Progenitor cell of endocrine pancreas (in vitro differentiated cells): ENCODE measurements around the gene CFAP65. TPM values are rescaled to one million over a fixed set of nuclear protein-coding genes. Genes with fewer than 3 reads are reported as not detected.

Source experiments
- DNase-seq: peaks from one replicate; pipeline ENCODE4 v3.0.0; 2021; ENCODE audit warnings: low spot score; ENCODE audit not compliant: unreplicated experiment
- H3K27ac Mint-ChIP-seq: 2 replicates; pipeline ENCODE4 v1.8.0; 2021; ENCODE audit warnings: mild to moderate bottlenecking, moderate library complexity, mixed read lengths
- H3K27me3 Mint-ChIP-seq: 2 replicates; pipeline ENCODE4 v1.8.0; 2021; ENCODE audit warnings: mixed read lengths
- H3K36me3 Mint-ChIP-seq: 2 replicates; pipeline ENCODE4 v1.8.0; 2022; ENCODE audit warnings: mixed read lengths; ENCODE audit not compliant: insufficient read depth
- H3K4me1 Mint-ChIP-seq: 2 replicates; pipeline ENCODE4 v1.8.0; 2021; ENCODE audit warnings: low read depth, mixed read lengths
- H3K4me3 Mint-ChIP-seq: 2 replicates; pipeline ENCODE4 v1.8.0; 2021; ENCODE audit warnings: low read depth, mild to moderate bottlenecking, moderate library complexity, mixed read lengths
- H3K9me3 Mint-ChIP-seq: 2 replicates; pipeline ENCODE4 v1.8.0; 2021; ENCODE audit warnings: low read depth, mixed read lengths
- total RNA-seq: library from RNA; stranded (reverse); gene quantifications from 2 replicates; pipeline ENCODE4 v1.2.1, GENCODE V29; 2021
- TF ChIP-seq, protein P1 (sequence below): fragments of 200-600 bp; sonication (generic); IDR thresholded peaks from one replicate; pipeline ENCODE4 v1.5.0; 2021; ENCODE audit warnings: antibody characterized with exemption, mild to moderate bottlenecking; ENCODE audit not compliant: unreplicated experiment

Gene CFAP65
- total RNA-seq, 1 donor from 2014 or later = 0.65 TPM

DNA sequence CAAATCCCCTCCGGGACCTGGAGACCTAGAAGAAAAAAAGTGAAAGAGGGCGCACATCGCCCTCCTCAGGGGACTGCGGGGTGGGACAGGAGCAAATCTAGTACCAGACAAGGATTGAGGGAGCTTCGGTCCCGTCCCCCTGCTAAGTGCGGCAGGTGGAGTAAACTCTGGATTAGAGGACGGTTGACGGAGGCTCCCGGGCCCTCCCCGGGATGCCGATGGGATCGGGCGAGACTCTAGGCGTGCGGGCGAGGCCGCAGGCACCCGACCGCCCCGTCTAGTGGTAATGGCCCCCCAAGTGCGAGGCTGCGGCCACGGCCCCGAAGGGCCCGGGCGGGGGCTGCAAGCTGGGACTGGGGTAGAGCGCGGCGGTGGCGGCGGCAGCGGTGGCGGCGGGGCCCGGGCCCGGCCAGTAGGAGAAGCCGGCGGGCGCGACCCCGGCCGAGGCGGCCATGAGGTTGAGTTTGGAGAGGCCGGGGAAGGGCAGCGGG is 59.9 kb downstream of the CFAP65 start:
- peaks cover 85% of the 10 kb centered on the region for H3K27me3 Mint-ChIP-seq
- no peaks in the 10 kb centered on the region for H3K9me3 Mint-ChIP-seq
- TF ChIP-seq, protein P1, sequence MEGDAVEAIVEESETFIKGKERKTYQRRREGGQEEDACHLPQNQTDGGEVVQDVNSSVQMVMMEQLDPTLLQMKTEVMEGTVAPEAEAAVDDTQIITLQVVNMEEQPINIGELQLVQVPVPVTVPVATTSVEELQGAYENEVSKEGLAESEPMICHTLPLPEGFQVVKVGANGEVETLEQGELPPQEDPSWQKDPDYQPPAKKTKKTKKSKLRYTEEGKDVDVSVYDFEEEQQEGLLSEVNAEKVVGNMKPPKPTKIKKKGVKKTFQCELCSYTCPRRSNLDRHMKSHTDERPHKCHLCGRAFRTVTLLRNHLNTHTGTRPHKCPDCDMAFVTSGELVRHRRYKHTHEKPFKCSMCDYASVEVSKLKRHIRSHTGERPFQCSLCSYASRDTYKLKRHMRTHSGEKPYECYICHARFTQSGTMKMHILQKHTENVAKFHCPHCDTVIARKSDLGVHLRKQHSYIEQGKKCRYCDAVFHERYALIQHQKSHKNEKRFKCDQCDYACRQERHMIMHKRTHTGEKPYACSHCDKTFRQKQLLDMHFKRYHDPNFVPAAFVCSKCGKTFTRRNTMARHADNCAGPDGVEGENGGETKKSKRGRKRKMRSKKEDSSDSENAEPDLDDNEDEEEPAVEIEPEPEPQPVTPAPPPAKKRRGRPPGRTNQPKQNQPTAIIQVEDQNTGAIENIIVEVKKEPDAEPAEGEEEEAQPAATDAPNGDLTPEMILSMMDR = peak; percentile 16
- DNase-seq = no peak
- H3K27ac Mint-ChIP-seq = no peak overlapping the region
- no peaks in the 10 kb centered on the region for H3K36me3 Mint-ChIP-seq
- peaks cover 8% of the 10 kb centered on the region for H3K4me1 Mint-ChIP-seq
- H3K4me3 Mint-ChIP-seq = peak overlapping the region; percentile 49

DNA sequence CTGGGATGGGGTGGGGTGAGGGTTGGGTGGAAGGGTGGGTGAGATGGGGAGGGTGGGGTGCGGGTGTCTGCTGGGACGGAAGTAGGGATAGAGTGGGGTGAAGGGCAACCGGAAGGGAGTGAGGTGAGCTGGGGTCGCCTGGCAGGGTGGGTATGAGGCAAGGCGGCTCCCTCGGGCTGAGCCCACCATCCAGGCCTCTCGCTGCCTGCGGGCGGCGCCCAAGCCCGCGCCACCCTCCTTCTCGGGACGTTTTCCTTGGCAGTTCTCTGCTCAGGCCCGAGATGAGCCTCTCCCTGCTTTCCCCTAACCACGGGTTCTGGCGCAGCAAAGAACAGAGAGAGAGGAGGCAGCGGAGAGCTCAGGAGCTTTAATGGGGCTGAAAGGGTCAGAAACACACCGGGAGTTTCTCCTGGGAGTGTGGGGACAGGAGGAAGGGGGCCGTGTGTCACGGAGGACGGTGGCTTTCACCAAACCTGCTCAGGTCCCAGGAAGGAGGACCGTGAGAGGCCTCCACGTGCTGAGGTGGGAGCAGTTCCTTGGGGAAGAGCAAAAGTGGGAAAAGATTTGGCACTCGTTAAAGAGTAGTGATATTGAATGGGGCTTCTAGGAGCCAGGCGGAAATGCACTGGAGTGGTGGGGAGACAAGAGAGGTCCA is 60.5 kb downstream of the CFAP65 start:
- H3K27ac Mint-ChIP-seq = no peak overlapping the region
- H3K4me1 Mint-ChIP-seq = peaks cover 8% of the 10 kb centered on the region
- TF ChIP-seq, protein P1 = peak; percentile 16
- no peaks in the 10 kb centered on the region for H3K36me3 Mint-ChIP-seq
- peak overlapping the region; percentile 49 for H3K4me3 Mint-ChIP-seq
- no peaks in the 10 kb centered on the region for H3K9me3 Mint-ChIP-seq
- no peak for DNase-seq
- peaks cover 85% of the 10 kb centered on the region for H3K27me3 Mint-ChIP-seq

- Mint-ChIP-seq H3K27me3 (peaks cover 88% of the 10 kb centered on the region), H3K27ac (no peak overlapping the region), H3K4me3 (no peak overlapping the region), H3K4me1 (peaks cover 8% of the 10 kb centered on the region), H3K36me3 (no peaks in the 10 kb centered on the region), H3K9me3 (no peaks in the 10 kb centered on the region)
- peak; percentile 87 for DNase-seq
- TF ChIP-seq, protein P1 = peak; percentile 96
Observed at GRCh38 chr2:218979846-218980734, 61.2 kb downstream of the CFAP65 start.

DNA sequence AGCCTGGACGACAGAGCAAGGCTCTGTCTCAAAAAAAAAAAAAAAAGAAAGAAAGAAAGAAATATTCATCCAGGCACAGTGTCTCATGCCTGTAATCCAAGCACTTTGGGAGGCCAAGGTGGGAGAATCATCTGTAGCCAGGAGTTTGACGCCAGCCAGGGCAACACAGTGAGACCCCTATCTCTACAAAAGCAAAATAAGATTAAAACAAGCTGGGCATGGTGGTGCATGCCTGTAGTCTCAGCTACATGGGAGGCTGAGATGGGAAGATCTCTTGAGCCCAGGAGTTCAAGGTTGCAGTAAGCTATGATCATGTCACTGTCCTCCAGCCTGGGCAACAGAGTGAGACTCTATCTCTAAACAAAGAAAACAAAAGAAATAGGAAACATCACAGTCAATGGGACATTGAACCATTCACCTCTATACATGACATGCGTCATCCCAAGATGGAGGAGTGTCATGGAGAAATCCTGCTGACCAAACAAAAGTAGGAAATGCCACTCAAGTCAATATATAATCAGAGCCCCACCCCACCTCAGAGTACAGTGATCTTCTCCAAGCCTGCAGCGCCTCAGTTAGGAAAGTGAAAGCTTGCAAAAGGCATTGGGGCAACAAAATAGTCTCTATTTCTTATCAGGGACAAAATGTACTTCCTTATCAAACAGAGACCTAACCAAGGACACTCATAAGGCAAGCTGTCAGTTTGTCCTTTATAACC is 66.1 kb downstream of the CFAP65 start:
- Mint-ChIP-seq H3K36me3 (no peaks in the 10 kb centered on the region), H3K4me1 (no peaks in the 10 kb centered on the region), H3K4me3 (no peak overlapping the region), H3K27me3 (peaks cover 84% of the 10 kb centered on the region), H3K9me3 (no peaks in the 10 kb centered on the region), H3K27ac (no peak overlapping the region)
- no peak for DNase-seq
- TF ChIP-seq, protein P1 = no peak

- Mint-ChIP-seq H3K4me1 (no peaks in the 10 kb centered on the region), H3K4me3 (no peak overlapping the region), H3K27ac (no peak overlapping the region), H3K9me3 (no peaks in the 10 kb centered on the region), H3K36me3 (no peaks in the 10 kb centered on the region), H3K27me3 (peaks cover 77% of the 10 kb centered on the region)
- TF ChIP-seq, protein P1 = no peak
- DNase-seq = no peak
Observed at GRCh38 chr2:218970894-218971293, 70.4 kb downstream of the CFAP65 start.
